GM12864 (cell line): ENCODE measurements around the gene PLEKHB2.
"Not testable (repeated sequence)": the region's sequence is repeated elsewhere in the genome, so short reads cannot be mapped to it uniquely, and the experiment has no call there.

Experiments used
- DNase-seq: peaks from one replicate; pipeline ENCODE4 v3.0.0-alpha.2; 2011; ENCODE audit warnings: low read depth
- H3K4me3 ChIP-seq: 2 replicates; pipeline ENCODE4 v1.5.1; 2011; ENCODE audit warnings: mild to moderate bottlenecking, low read depth, low read length, control low read depth
- TF ChIP-seq, protein P1 (sequence below): IDR thresholded peaks from 2 replicates; pipeline ENCODE4 v1.5.1; 2011; ENCODE audit warnings: low read depth, mild to moderate bottlenecking, moderate library complexity, low read length, control low read depth, inconsistent platforms; ENCODE audit errors: missing control alignments

The PLEKHB2 gene

GRCh38 chr2:131146231-131146630 is 41.1 kb downstream of the PLEKHB2 start:
- H3K4me3 ChIP-seq, result no peak overlapping the region
- no peak for DNase-seq
- TF ChIP-seq, protein P1, sequence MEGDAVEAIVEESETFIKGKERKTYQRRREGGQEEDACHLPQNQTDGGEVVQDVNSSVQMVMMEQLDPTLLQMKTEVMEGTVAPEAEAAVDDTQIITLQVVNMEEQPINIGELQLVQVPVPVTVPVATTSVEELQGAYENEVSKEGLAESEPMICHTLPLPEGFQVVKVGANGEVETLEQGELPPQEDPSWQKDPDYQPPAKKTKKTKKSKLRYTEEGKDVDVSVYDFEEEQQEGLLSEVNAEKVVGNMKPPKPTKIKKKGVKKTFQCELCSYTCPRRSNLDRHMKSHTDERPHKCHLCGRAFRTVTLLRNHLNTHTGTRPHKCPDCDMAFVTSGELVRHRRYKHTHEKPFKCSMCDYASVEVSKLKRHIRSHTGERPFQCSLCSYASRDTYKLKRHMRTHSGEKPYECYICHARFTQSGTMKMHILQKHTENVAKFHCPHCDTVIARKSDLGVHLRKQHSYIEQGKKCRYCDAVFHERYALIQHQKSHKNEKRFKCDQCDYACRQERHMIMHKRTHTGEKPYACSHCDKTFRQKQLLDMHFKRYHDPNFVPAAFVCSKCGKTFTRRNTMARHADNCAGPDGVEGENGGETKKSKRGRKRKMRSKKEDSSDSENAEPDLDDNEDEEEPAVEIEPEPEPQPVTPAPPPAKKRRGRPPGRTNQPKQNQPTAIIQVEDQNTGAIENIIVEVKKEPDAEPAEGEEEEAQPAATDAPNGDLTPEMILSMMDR, result no peak

DNA sequence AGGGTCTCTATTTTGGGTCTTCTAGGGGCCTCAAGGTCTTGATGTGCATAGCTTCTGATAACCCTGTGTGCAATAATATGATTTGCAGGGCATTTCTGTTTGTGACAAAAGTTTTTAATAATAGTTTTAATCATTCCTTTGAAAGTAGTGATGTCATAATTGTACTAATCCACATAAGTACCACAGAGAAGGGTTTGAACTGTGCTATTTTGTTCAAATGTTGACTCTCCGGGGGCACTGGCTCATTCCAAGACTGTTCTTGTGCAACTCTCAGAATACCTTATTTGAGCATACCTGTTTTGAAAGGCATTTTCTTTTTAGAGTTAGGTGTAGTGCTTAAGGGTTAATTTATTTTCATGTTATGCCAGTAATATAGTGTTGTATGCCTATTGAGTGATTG is 41.6 kb downstream of the PLEKHB2 start:
- TF ChIP-seq, protein P1, result no peak
- no peak overlapping the region for H3K4me3 ChIP-seq
- DNase-seq, result no peak

GRCh38 chr2:131148426-131148825 is 43.3 kb downstream of the PLEKHB2 start:
- DNase-seq, result no peak
- TF ChIP-seq, protein P1, result no peak
- H3K4me3 ChIP-seq, result no peak overlapping the region

DNA sequence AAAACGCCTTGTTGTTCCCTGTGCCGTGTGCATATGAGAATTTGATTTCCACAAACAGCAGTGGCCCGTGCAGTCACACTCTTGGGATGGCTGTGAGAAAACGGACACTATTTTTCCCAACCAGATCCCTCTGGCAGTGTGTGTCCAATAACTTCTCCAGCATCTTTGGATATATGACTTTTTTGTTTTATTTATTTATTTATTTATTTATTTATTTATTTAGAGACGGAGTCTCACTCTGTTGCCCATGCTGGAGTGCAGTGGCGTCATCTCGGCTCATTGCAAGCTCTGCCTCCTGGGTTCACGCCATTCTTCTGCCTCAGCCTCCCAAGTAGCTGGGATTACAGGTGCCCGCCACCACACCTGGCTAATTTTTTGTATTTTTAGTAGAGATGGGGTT is 45.0 kb downstream of the PLEKHB2 start:
- DNase-seq, H3K4me3 ChIP-seq: not testable (repeated sequence)

DNA sequence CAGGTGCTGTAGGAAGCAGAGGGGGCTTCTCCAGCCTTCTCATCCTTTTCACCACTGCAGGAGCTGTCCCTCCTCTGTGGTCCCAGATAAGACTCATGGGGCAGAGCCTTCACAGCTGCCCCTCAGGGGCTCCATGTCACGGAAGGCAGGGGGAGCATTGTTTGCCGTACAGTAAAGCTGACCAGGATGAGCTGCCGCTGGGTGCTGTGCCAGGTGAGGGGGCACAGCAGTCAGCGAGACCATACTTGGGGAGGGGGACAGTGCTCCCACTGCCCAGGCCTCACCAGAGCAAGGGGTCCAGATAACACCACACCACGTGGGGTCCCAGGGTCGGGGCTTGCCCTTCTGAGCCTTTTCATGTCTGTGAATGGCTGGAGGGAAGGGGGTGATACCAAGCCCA is 46.3 kb downstream of the PLEKHB2 start:
- DNase-seq, result no peak
- TF ChIP-seq, protein P1, result no peak
- H3K4me3 ChIP-seq, result no peak overlapping the region

DNA sequence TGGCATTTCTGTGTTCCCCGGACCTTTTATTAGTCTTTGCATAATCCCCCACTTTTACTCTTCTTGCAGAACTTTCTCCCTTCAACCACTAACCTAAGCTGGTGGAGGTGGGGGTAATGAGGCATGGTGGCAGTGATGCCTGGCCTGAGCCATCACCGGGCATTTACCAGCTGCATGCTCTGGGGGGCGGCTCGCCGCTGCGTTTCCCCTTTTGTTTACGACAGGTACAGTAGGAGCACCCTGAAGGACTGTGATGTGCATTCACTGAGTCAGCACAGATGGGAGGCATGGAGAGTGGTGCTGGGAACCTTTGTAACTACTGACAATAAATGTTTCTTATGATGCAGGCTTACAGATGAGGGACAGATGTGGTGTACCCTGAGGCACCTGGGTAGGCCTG is 46.9 kb downstream of the PLEKHB2 start:
- no peak for DNase-seq
- H3K4me3 ChIP-seq, result no peak overlapping the region
- TF ChIP-seq, protein P1, result no peak

- no peak for DNase-seq
- H3K4me3 ChIP-seq, result no peak overlapping the region
- TF ChIP-seq, protein P1, result no peak
Measured at GRCh38 chr2:131153529-131153928, 48.4 kb downstream of the PLEKHB2 start.
